AG10803 (cell line): Measurements from ENCODE around the gene SH3PXD2B.

ENCODE experiments used
- DNase-seq: peaks from one replicate; pipeline ENCODE4 v3.0.0; 2010; ENCODE audit warnings: low read depth
- H3K4me3 ChIP-seq: 2 replicates; pipeline ENCODE4 v1.5.1; 2011; ENCODE audit warnings: mild to moderate bottlenecking, low read length, control low read depth
- TF ChIP-seq, protein P1 (sequence below): conservative IDR thresholded peaks from 2 replicates; pipeline ENCODE4 v1.5.1; 2011; ENCODE audit warnings: mild to moderate bottlenecking, low read length, control low read depth, inconsistent platforms

SH3PXD2B gene

DNA sequence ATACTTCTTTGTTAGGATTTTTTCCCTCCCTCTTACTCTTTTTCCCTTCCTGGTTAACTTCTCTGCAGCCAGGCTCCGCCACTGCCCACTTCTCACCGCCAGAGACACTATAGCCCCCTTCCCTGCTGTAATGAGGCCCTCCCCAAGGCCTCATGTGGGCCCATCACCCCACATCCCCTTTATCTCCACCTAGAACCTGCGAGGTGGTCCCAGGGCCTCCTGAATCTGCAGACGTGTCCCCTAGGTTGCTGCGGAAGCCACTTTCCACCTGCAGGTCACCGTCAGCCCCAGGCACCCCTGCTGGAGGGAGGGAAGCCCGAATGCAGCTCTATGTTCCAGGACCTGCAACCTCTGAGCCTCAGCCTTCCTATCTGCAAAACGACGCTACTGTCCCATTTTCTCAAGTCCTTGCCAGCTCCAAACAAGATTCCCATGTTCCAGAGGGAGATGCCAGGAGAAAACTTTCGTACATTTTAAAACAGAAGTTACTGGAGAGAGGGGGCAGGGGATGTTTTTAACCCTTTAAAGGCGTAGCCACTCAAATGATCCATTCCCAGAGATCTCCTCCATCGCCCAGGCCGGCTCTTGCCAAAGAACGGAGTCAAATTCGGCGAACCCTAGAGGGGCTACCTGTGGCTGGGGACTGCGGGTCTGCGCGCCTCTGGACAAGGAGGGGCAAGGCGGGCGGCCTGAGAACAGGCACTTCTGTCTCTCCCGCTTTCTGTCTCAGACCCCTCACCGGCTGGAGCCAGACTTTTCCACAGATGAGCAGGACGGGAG, 929 bp downstream of the SH3PXD2B start:
- peak overlapping the region; percentile 93 for H3K4me3 ChIP-seq
- peak; percentile 64 for DNase-seq
- TF ChIP-seq, protein P1, sequence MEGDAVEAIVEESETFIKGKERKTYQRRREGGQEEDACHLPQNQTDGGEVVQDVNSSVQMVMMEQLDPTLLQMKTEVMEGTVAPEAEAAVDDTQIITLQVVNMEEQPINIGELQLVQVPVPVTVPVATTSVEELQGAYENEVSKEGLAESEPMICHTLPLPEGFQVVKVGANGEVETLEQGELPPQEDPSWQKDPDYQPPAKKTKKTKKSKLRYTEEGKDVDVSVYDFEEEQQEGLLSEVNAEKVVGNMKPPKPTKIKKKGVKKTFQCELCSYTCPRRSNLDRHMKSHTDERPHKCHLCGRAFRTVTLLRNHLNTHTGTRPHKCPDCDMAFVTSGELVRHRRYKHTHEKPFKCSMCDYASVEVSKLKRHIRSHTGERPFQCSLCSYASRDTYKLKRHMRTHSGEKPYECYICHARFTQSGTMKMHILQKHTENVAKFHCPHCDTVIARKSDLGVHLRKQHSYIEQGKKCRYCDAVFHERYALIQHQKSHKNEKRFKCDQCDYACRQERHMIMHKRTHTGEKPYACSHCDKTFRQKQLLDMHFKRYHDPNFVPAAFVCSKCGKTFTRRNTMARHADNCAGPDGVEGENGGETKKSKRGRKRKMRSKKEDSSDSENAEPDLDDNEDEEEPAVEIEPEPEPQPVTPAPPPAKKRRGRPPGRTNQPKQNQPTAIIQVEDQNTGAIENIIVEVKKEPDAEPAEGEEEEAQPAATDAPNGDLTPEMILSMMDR: peak; percentile 62

GRCh38 chr5:172452398-172453205, 1.7 kb downstream of the SH3PXD2B start:
- TF ChIP-seq, protein P1: peak; percentile 27
- peak overlapping the region; percentile 93 for H3K4me3 ChIP-seq

DNA sequence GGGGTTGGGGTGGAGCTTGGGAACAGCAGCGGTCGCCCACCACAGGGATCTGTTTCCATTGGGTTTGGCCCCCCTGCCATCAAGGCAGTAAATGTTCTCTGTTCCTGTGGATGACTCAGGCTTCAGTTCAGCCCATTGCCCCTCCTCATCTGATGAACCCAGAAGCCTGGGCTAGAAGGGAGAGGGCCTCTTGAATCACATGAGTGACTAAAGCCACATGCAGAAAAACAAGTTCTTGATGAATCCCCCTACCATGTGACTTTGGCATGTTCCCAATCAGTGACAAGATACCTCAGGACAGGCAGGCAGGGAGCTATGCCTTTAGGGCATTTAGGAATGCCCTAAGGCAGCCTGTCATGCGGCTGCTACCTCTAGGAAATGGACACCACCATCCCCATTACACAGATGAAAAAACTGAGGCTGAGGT, 2.5 kb downstream of the SH3PXD2B start:
- TF ChIP-seq, protein P1: no peak
- peak; percentile 73 for DNase-seq
- no peak overlapping the region for H3K4me3 ChIP-seq

More at GRCh38 chr5:172452398-172453205, 1.7 kb downstream of the SH3PXD2B start:
- DNase-seq: peak; percentile 71

- TF ChIP-seq, protein P1: peak; percentile 74
- peak; percentile 61 for DNase-seq
- H3K4me3 ChIP-seq: no peak overlapping the region
These were observed 3.2 kb downstream of the SH3PXD2B start for GRCh38 chr5:172450861-172451695.

GRCh38 chr5:172450453-172450852, 3.9 kb downstream of the SH3PXD2B start:
- no peak overlapping the region for H3K4me3 ChIP-seq
- TF ChIP-seq, protein P1: no peak
- no peak for DNase-seq

DNA sequence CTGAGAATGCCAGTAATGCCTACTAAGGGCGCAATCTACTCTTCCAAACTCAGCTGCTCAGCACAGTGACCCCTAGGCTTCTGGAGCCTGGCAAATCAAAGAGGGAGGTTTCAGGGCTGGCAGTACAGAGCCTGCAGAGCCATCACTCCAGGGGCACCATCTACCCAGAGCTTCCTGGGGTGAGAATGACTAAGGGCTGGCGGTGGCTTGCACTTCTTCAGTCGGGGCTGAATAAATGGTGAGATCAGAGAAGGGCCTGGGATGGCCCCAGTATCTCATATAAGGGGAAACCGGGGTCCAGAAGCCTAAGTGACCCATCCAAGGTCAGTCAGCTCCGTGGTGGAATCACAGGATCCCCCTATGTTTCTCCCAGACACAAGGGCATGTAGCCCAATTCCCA, 5.3 kb downstream of the SH3PXD2B start:
- TF ChIP-seq, protein P1: no peak
- no peak overlapping the region for H3K4me3 ChIP-seq
- DNase-seq: no peak
